ENCODE results near the gene EDEM3.

The EDEM3 gene

DNA sequence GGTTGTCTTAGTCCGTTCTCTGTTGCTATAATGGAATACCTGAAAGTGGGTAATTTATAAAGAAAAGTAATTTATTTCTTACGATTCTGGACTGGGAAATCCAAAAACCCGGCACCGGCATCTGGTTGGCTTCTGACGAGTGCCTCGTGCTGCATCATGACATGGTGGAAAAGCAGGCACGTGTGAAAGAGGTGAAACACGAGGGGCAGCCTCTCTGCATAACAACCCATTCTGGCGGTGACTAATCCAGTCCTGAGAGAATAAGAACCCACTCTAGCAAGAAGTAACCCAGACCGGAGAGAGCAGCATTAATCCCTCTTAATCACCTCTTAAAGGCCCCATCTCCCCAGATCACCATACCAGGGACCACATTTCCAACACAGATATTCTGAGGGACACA lies 2.7 kb upstream of the EDEM3 start:
- no peaks in the 10 kb centered on the region for H3K9me3 ChIP-seq (ENCODE audit: control insufficient read depth in 2 of 2, low read length in 2 of 2)
- H3K27ac ChIP-seq (ENCODE audit: low read depth in 2 of 2, low read length in 2 of 2): no peak overlapping the region
- no peak overlapping the region for H3K9ac ChIP-seq (ENCODE audit: low read depth in 1 of 2, low read length in 2 of 2)
- H3K27me3 ChIP-seq (ENCODE audit: control insufficient read depth in 2 of 2, insufficient read depth in 2 of 2, low read length in 2 of 2): no peaks in the 10 kb centered on the region
- peaks cover 4 to 26% of the 10 kb centered on the region in 2 donors for H3K4me1 ChIP-seq (ENCODE audit: control insufficient read depth in 2 of 2, insufficient read depth in 2 of 2, low read length in 2 of 2)
- no peak overlapping the region for H3K4me3 ChIP-seq (ENCODE audit: low read length in 2 of 2)
- no peaks in the 10 kb centered on the region for H3K36me3 ChIP-seq (ENCODE audit: control insufficient read depth in 2 of 2, insufficient read depth in 2 of 2, low read length in 2 of 2)

DNA sequence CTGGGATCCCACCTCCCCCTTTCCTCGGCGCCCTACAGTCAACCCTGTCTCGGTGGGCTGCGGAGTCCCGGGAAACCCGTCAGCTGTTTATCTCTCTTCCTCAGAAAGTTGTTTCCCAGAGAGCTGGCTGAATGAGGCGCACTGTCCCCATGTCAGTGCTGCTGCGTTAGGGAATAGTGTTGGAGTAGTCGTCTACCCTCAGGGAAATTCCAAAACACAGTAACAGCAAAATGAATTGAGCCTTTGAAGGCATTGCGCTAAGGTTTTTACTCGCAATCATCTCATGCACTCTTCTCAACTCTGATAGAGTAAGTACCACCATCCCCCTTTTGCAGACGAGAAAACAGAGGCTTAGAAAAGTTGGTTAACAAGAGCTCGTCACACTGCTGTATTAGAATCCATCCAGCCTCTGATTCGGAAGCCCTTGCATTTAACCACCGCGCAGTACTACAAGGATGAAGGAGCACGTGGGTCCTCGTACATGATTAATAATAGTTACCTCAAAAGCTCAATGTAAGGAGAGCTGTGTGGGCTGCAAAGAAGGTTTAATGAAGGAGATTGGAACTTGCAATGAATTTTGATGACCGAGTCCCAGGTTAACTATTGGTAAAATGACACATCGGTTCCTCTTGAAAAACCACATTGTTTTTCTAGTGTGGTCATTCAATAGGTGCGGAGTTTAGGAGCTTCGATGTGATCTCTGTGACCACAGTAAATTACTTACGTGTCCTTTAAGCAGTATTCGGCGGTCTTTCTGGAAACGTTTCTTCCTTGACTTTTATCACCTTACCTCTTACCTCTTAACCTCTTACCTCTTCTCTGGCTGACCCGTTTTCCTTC lies 788 bp upstream of the EDEM3 start:
- Histone ChIP-seq H3K4me1 (ENCODE audit: control insufficient read depth in 2 of 2, insufficient read depth in 2 of 2, low read length in 2 of 2) (peaks cover 4 to 26% of the 10 kb centered on the region in 2 donors), H3K9ac (ENCODE audit: low read depth in 1 of 2, low read length in 2 of 2) (peak overlapping the region; percentile 57 to 85), H3K4me3 (ENCODE audit: low read length in 2 of 2) (peak overlapping the region; percentile 85 to 99), H3K36me3 (ENCODE audit: control insufficient read depth in 2 of 2, insufficient read depth in 2 of 2, low read length in 2 of 2) (no peaks in the 10 kb centered on the region), H3K27ac (ENCODE audit: low read depth in 2 of 2, low read length in 2 of 2) (peak overlapping the region; percentile 62 to 74), H3K27me3 (ENCODE audit: control insufficient read depth in 2 of 2, insufficient read depth in 2 of 2, low read length in 2 of 2) (no peaks in the 10 kb centered on the region), H3K9me3 (ENCODE audit: control insufficient read depth in 2 of 2, low read length in 2 of 2) (no peaks in the 10 kb centered on the region)

DNA sequence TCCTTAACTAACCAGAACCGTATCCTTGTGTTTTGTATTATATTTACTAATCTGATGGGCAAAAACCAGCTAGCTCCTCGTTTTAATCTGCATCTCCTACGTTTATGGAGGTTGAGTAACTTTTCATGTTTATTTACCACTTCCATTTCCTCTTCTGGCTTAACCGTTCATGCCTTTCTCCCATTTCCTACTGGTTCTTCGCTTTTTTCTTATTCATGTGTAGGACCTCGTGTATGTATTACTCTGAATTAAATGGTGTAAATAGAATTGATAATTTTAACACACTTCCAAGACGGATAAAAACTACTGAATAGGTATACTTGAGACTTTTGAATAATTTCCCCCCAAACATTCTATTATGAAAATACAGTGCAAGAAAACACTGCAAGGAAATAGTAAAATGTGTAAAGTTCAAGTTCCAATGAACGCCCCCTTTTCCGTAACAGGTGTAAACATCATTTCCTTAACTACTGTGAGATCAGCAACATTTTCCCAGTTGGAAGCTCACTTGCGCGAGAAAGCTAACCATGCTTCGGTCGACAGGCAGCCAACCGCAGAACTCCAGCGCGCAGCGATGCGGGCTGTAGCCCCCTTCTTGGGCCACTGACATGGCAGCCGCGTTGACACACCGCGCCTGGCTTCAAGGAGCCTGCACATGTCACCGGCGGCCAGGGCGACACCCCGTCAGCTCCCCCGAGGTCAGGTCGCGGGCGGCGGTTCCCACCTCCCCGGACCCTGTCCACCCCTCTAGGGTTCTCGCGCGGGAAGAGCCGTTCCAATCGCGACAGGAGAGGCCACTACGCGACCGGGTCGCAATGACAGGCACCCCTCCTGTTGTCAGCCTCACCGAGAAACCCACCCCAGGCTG lies 816 bp downstream of the EDEM3 start:
- Histone ChIP-seq H3K9me3 (ENCODE audit: control insufficient read depth in 2 of 2, low read length in 2 of 2) (no peaks in the 10 kb centered on the region), H3K4me1 (ENCODE audit: control insufficient read depth in 2 of 2, insufficient read depth in 2 of 2, low read length in 2 of 2) (peaks cover 4 to 22% of the 10 kb centered on the region in 2 donors), H3K9ac (ENCODE audit: low read depth in 1 of 2, low read length in 2 of 2) (peak overlapping the region; percentile 90 to 95), H3K36me3 (ENCODE audit: control insufficient read depth in 2 of 2, insufficient read depth in 2 of 2, low read length in 2 of 2) (no peaks in the 10 kb centered on the region), H3K27me3 (ENCODE audit: control insufficient read depth in 2 of 2, insufficient read depth in 2 of 2, low read length in 2 of 2) (no peaks in the 10 kb centered on the region), H3K27ac (ENCODE audit: low read depth in 2 of 2, low read length in 2 of 2) (peak overlapping the region; percentile 95), H3K4me3 (ENCODE audit: low read length in 2 of 2) (peak overlapping the region; percentile 89 to 99)

DNA sequence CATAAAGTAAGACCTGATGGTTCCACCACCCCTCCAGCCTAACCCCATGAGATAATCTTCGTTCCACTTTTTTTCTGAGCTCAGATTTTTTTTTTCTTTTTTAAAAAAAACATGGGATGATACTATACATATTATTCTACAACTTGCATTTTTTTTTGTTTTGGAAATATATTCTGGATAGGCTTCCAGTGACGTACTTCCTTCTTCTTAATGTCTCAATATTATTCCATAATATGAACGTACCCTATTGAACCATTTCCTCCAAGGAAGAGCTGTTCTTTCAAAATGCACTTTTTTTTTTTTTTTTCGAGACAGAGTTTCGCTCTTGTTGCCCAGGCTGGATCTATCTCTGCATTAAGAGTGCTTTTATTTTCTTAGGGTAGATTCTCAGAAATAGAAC lies 1.5 kb downstream of the EDEM3 start:
- Histone ChIP-seq H3K36me3 (ENCODE audit: control insufficient read depth in 2 of 2, insufficient read depth in 2 of 2, low read length in 2 of 2) (no peaks in the 10 kb centered on the region), H3K9me3 (ENCODE audit: control insufficient read depth in 2 of 2, low read length in 2 of 2) (no peaks in the 10 kb centered on the region), H3K27ac (ENCODE audit: low read depth in 2 of 2, low read length in 2 of 2) (peak overlapping the region; percentile 95), H3K27me3 (ENCODE audit: control insufficient read depth in 2 of 2, insufficient read depth in 2 of 2, low read length in 2 of 2) (no peaks in the 10 kb centered on the region), H3K9ac (ENCODE audit: low read depth in 1 of 2, low read length in 2 of 2) (peak overlapping the region; percentile 90 to 95), H3K4me1 (ENCODE audit: control insufficient read depth in 2 of 2, insufficient read depth in 2 of 2, low read length in 2 of 2) (peaks cover 4 to 22% of the 10 kb centered on the region in 2 donors), H3K4me3 (ENCODE audit: low read length in 2 of 2) (peak overlapping the region; percentile 89 to 99)

DNA sequence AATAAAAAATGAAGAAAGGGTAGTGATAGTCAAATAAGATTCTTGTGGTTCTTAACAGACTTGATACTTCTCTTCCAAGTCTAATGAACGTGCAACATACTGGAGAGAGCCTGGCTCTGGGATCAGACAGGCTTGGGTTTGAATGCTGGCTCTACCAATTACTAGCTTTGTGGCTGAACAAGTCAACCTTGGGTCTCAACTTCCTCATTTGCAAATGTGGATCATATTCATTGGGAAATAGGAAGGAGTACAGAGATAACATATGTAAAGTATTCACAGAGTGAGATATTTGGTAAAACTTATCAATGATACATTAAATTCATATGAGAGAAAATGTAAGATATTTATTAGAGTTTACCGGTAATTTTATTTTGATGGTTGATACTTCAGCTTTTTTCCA lies 2.0 kb downstream of the EDEM3 start:
- Histone ChIP-seq H3K36me3 (ENCODE audit: control insufficient read depth in 2 of 2, insufficient read depth in 2 of 2, low read length in 2 of 2) (peaks cover 0 to 2% of the 10 kb centered on the region in 2 donors), H3K27me3 (ENCODE audit: control insufficient read depth in 2 of 2, insufficient read depth in 2 of 2, low read length in 2 of 2) (no peaks in the 10 kb centered on the region), H3K4me1 (ENCODE audit: control insufficient read depth in 2 of 2, insufficient read depth in 2 of 2, low read length in 2 of 2) (peaks cover 4 to 22% of the 10 kb centered on the region in 2 donors), H3K9me3 (ENCODE audit: control insufficient read depth in 2 of 2, low read length in 2 of 2) (no peaks in the 10 kb centered on the region), H3K4me3 (ENCODE audit: low read length in 2 of 2) (peak overlapping the region; percentile 89 to 99), H3K9ac (ENCODE audit: low read depth in 1 of 2, low read length in 2 of 2) (no peak overlapping the region), H3K27ac (ENCODE audit: low read depth in 2 of 2, low read length in 2 of 2) (peak overlapping the region in 1 of 2 donors; percentile 95)

DNA sequence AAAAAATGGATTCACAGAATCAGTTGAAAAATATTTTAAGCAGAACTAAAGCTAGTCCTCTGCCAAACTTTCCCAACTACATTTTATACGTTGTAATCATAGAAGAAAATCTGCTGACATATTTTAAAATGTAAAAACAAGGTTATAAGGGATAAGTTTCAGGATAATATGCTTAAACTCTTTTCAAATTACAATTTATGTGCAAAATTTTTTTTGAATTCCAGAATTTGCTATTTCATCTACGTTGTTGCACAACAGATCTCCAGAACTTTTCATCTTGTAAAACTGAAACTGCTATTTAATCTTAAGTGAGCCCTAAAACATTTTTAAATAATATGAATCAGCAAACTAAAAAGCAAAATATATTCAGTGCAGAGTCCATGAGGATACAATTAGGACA lies 5.9 kb downstream of the EDEM3 start:
- Histone ChIP-seq H3K9me3 (ENCODE audit: control insufficient read depth in 2 of 2, low read length in 2 of 2) (no peaks in the 10 kb centered on the region), H3K36me3 (ENCODE audit: control insufficient read depth in 2 of 2, insufficient read depth in 2 of 2, low read length in 2 of 2) (peaks cover 3 to 6% of the 10 kb centered on the region in 2 donors), H3K4me1 (ENCODE audit: control insufficient read depth in 2 of 2, insufficient read depth in 2 of 2, low read length in 2 of 2) (peaks cover 4 to 17% of the 10 kb centered on the region in 2 donors), H3K27me3 (ENCODE audit: control insufficient read depth in 2 of 2, insufficient read depth in 2 of 2, low read length in 2 of 2) (no peaks in the 10 kb centered on the region), H3K27ac (ENCODE audit: low read depth in 2 of 2, low read length in 2 of 2) (no peak overlapping the region), H3K4me3 (ENCODE audit: low read length in 2 of 2) (no peak overlapping the region), H3K9ac (ENCODE audit: low read depth in 1 of 2, low read length in 2 of 2) (no peak overlapping the region)

DNA sequence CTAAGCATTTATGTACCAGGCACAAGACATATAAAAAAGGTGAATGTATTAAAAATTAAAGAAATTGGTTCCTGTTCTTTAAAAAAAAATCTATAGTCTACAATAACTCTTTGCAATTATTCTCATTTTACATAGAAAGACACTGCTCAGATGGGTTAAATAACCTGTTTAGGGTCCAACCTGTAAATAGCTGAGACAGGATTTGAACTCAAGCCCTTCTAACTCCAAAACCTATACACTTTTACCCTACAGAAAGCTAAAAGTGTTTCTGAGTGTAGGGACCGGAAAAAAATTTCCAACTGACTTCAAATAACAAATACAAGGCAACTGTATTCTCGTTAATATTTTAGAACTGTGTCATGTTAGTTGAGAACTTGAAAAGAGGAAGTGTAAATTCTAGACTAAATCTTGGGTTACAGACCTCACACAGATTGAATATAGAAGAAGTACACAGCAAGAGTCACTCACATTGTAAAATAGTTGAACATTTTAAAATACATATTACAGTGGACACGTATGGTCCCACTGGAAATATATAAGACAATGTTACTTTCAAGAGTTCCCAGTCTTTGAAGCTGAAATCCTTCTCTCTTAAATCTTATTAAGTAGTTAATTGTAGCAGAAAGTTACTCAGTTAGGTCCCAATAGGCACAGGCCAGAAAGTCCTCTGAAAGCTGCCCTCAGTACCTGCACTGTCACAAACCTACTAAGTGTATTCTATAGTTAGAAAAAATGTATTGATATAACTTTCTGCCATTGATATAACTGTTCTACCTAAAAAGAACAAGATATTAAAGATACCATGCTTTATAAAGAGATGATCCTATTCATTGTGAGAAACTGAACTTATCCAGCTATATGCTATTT lies 7.3 kb downstream of the EDEM3 start:
- peaks cover 3 to 6% of the 10 kb centered on the region in 2 donors for H3K36me3 ChIP-seq (ENCODE audit: control insufficient read depth in 2 of 2, insufficient read depth in 2 of 2, low read length in 2 of 2)
- no peaks in the 10 kb centered on the region for H3K9me3 ChIP-seq (ENCODE audit: control insufficient read depth in 2 of 2, low read length in 2 of 2)
- no peak overlapping the region for H3K27ac ChIP-seq (ENCODE audit: low read depth in 2 of 2, low read length in 2 of 2)
- H3K27me3 ChIP-seq (ENCODE audit: control insufficient read depth in 2 of 2, insufficient read depth in 2 of 2, low read length in 2 of 2): no peaks in the 10 kb centered on the region
- no peak overlapping the region for H3K4me3 ChIP-seq (ENCODE audit: low read length in 2 of 2)
- H3K4me1 ChIP-seq (ENCODE audit: control insufficient read depth in 2 of 2, insufficient read depth in 2 of 2, low read length in 2 of 2): peaks cover 0 to 8% of the 10 kb centered on the region in 2 donors
- H3K9ac ChIP-seq (ENCODE audit: low read depth in 1 of 2, low read length in 2 of 2): no peak overlapping the region

DNA sequence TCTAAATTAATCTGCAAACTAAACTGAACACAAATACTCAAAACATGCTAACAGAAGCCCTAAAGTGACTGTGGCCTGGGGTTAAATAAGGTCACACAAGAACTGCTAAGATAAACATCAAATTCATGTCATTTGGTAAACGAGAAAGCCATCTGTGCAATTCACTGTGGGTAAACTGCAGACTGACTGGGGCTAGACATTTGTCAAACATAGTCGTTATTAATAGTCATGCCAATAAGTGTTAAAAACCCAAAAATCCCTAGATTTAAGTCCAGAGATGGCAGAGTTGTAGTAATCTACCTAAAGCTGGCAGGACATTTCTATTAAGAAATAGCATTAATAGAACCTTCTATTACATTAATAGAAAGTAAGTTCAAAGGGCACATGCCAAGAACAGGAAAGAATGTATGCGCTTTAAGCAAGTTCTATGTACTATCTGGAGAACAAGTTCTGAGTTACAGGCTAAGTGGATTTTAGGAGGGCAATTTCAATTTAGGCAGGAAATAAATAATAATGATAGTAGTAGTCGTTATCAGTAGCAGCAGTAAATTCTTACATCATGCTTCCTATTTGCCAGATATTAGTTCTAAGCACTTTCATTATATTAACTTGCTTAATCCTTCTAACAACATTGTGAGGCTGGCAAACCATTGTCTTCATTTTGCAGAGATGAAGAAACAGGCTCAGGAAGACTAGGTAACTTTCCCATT lies 8.6 kb downstream of the EDEM3 start:
- Histone ChIP-seq H3K27me3 (ENCODE audit: control insufficient read depth in 2 of 2, insufficient read depth in 2 of 2, low read length in 2 of 2) (no peaks in the 10 kb centered on the region), H3K36me3 (ENCODE audit: control insufficient read depth in 2 of 2, insufficient read depth in 2 of 2, low read length in 2 of 2) (peaks cover 3 to 6% of the 10 kb centered on the region in 2 donors), H3K9ac (ENCODE audit: low read depth in 1 of 2, low read length in 2 of 2) (no peak overlapping the region), H3K9me3 (ENCODE audit: control insufficient read depth in 2 of 2, low read length in 2 of 2) (no peaks in the 10 kb centered on the region), H3K4me3 (ENCODE audit: low read length in 2 of 2) (no peak overlapping the region), H3K4me1 (ENCODE audit: control insufficient read depth in 2 of 2, insufficient read depth in 2 of 2, low read length in 2 of 2) (peaks cover 0 to 8% of the 10 kb centered on the region in 2 donors), H3K27ac (ENCODE audit: low read depth in 2 of 2, low read length in 2 of 2) (peak overlapping the region in 1 of 2 donors; percentile 15)

DNA sequence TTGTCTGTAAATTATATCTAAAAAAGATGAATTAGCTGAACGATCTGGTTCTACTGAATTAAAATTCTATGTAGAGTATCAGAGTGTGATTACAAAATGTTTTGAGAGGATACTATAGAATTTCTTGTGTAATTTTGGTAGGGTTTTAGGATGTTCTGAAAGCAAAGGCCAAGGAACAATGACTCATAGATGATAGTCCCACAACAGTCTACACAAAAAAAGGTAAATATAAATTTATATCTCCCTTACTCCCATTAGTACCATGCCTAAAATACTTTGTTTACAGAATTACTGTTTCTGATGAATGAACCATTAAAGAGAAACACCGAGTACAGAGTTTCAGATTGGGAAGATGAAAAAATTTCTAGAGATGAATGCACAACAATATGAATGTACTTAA lies 9.5 kb downstream of the EDEM3 start:
- no peaks in the 10 kb centered on the region for H3K9me3 ChIP-seq (ENCODE audit: control insufficient read depth in 2 of 2, low read length in 2 of 2)
- no peaks in the 10 kb centered on the region for H3K27me3 ChIP-seq (ENCODE audit: control insufficient read depth in 2 of 2, insufficient read depth in 2 of 2, low read length in 2 of 2)
- peaks cover 0 to 8% of the 10 kb centered on the region in 2 donors for H3K4me1 ChIP-seq (ENCODE audit: control insufficient read depth in 2 of 2, insufficient read depth in 2 of 2, low read length in 2 of 2)
- H3K27ac ChIP-seq (ENCODE audit: low read depth in 2 of 2, low read length in 2 of 2): no peak overlapping the region
- H3K9ac ChIP-seq (ENCODE audit: low read depth in 1 of 2, low read length in 2 of 2): no peak overlapping the region
- H3K36me3 ChIP-seq (ENCODE audit: control insufficient read depth in 2 of 2, insufficient read depth in 2 of 2, low read length in 2 of 2): peaks cover 3 to 6% of the 10 kb centered on the region in 2 donors
- no peak overlapping the region for H3K4me3 ChIP-seq (ENCODE audit: low read length in 2 of 2)

Data from mucosa of rectum (tissue), 2 donors.